Skin epidermis (tissue), 12 donors: Measurements from ENCODE around the gene EEF1AKMT4.

Source experiments
- H3K27ac ChIP-seq, 21 experiments: fragments of 200-600 bp; sonication (generic) in 11 of 21; one replicate each; pipeline ENCODE4 v1.5.0; 2020; ENCODE audit warnings: mild to moderate bottlenecking in 3 of 21, inconsistent platforms in 2 of 21, moderate library complexity in 2 of 21
- H3K4me3 ChIP-seq, 7 experiments: fragments of 200-600 bp; sonication (generic) in 2 of 7; one replicate each; pipeline ENCODE4 v1.5.0; 2020; ENCODE audit warnings: inconsistent platforms in 2 of 7, mild to moderate bottlenecking in 2 of 7, moderate library complexity in 1 of 7

Gene EEF1AKMT4

GRCh38 chr3:184249412-184250166 is at the start of gene EEF1AKMT4:
Gene EEF1AKMT4, plus strand, starts transcription at chr3:184249672. Its CDS starts 23 bp downstream, at chr3:184249695.
- peak within 1 kb of the TSS; percentile 65 to 97 (median 88) for H3K4me3 ChIP-seq
- peak within 1 kb of the TSS; percentile 71 to 97 (median 92) for H3K27ac ChIP-seq

GRCh38 chr3:184200825-184201224 is 48.6 kb upstream of the EEF1AKMT4 start:
- no peak overlapping the region for H3K4me3 ChIP-seq
- H3K27ac ChIP-seq, result no peak overlapping the region

- Histone ChIP-seq H3K27ac (no peak overlapping the region), H3K4me3 (no peak overlapping the region)
Measured at GRCh38 chr3:184203526-184203925, 45.9 kb upstream of the EEF1AKMT4 start.

- Histone ChIP-seq H3K27ac (no peak overlapping the region), H3K4me3 (no peak overlapping the region)
Measured at GRCh38 chr3:184209146-184209923, 40.1 kb upstream of the EEF1AKMT4 start.

GRCh38 chr3:184211297-184211696 is 38.2 kb upstream of the EEF1AKMT4 start:
- Histone ChIP-seq H3K27ac (no peak overlapping the region), H3K4me3 (no peak overlapping the region)

GRCh38 chr3:184211718-184212117 is 37.8 kb upstream of the EEF1AKMT4 start:
- H3K4me3 ChIP-seq, result no peak overlapping the region
- no peak overlapping the region for H3K27ac ChIP-seq

GRCh38 chr3:184218814-184219213 is 30.7 kb upstream of the EEF1AKMT4 start:
- no peak overlapping the region for H3K27ac ChIP-seq
- H3K4me3 ChIP-seq, result no peak overlapping the region

GRCh38 chr3:184222521-184222920 is 27.0 kb upstream of the EEF1AKMT4 start:
- Histone ChIP-seq H3K27ac (no peak overlapping the region), H3K4me3 (no peak overlapping the region)

- Histone ChIP-seq H3K4me3 (no peak overlapping the region), H3K27ac (no peak overlapping the region)
Measured at GRCh38 chr3:184223946-184224345, 25.5 kb upstream of the EEF1AKMT4 start.

- no peak overlapping the region for H3K27ac ChIP-seq
- H3K4me3 ChIP-seq, result no peak overlapping the region
Measured at GRCh38 chr3:184227481-184227935, 22.0 kb upstream of the EEF1AKMT4 start.

GRCh38 chr3:184228376-184229137 is 20.9 kb upstream of the EEF1AKMT4 start:
- H3K4me3 ChIP-seq, result no peak overlapping the region
- no peak overlapping the region for H3K27ac ChIP-seq

GRCh38 chr3:184229394-184230080 is 19.9 kb upstream of the EEF1AKMT4 start, which contains the start of gene VWA5B2:
Gene VWA5B2, plus strand, starts transcription at chr3:184229585. Its CDS starts 944 bp downstream, at chr3:184230529.
- Histone ChIP-seq H3K27ac (no peak within 1 kb of the TSS), H3K4me3 (peak within 1 kb of the TSS; percentile 19 to 44 (median 31))

- Histone ChIP-seq H3K27ac (no peak overlapping the region), H3K4me3 (peak overlapping the region; percentile 19 to 44 (median 31))
Measured at GRCh38 chr3:184230081-184230602, 19.3 kb upstream of the EEF1AKMT4 start.

- Histone ChIP-seq H3K27ac (no peak overlapping the region), H3K4me3 (peak overlapping the region in 5 of 7 experiments; percentile 28 to 44 (median 39))
Measured at GRCh38 chr3:184230603-184231528, 18.6 kb upstream of the EEF1AKMT4 start.

- Histone ChIP-seq H3K27ac (no peak overlapping the region), H3K4me3 (no peak overlapping the region)
Measured at GRCh38 chr3:184231671-184232070, 17.8 kb upstream of the EEF1AKMT4 start.

- Histone ChIP-seq H3K4me3 (no peak overlapping the region), H3K27ac (no peak overlapping the region)
Measured at GRCh38 chr3:184233127-184233843, 16.2 kb upstream of the EEF1AKMT4 start.

GRCh38 chr3:184234224-184234623 is 15.2 kb upstream of the EEF1AKMT4 start:
- Histone ChIP-seq H3K27ac (no peak overlapping the region), H3K4me3 (no peak overlapping the region)
